Activated CD4-positive, alpha-beta T cell treated with anti-CD3 and anti-CD28 coated beads, Interleukin-2, amount 50 U/mL, for 1 hour (primary cell): ENCODE measurements around the gene STK36.
A peak's percentile ranks its signal among the peaks of the same experiment; 100 is the strongest.

Experiments used
- DNase-seq: peaks from one replicate; pipeline ENCODE4 v3.0.0-alpha.2; 2020

The STK36 gene

GRCh38 chr2:218671654-218672566 lies at the start of gene STK36, which contains the start of gene RNF25:
TSS of gene STK36 (plus strand) at chr2:218672086. CDS start at chr2:218672830, 744 bp downstream.
TSS of gene RNF25 (minus strand) at chr2:218672002. CDS start at chr2:218671970, 32 bp downstream.
- peak; percentile 78 for DNase-seq

GRCh38 chr2:218622606-218623365 lies 49.1 kb upstream of the STK36 start:
- no peak for DNase-seq

GRCh38 chr2:218623366-218623705 lies 48.5 kb upstream of the STK36 start:
- DNase-seq, result no peak

- DNase-seq, result no peak
Observed at GRCh38 chr2:218626369-218626768, 45.5 kb upstream of the STK36 start.

GRCh38 chr2:218627939-218628338 lies 43.9 kb upstream of the STK36 start:
- no peak for DNase-seq

GRCh38 chr2:218631837-218632236 lies 40.0 kb upstream of the STK36 start:
- no peak for DNase-seq

- no peak for DNase-seq
Observed at GRCh38 chr2:218635719-218636118, 36.2 kb upstream of the STK36 start.

- no peak for DNase-seq
Observed at GRCh38 chr2:218638372-218638771, 33.5 kb upstream of the STK36 start.

GRCh38 chr2:218642121-218642656 lies 29.7 kb upstream of the STK36 start:
- DNase-seq, result no peak

GRCh38 chr2:218642786-218643185 lies 29.1 kb upstream of the STK36 start:
- no peak for DNase-seq

GRCh38 chr2:218643751-218644310 lies 28.1 kb upstream of the STK36 start:
- DNase-seq, result no peak

GRCh38 chr2:218644721-218645120 lies 27.2 kb upstream of the STK36 start:
- DNase-seq, result no peak

GRCh38 chr2:218645126-218645525 lies 26.8 kb upstream of the STK36 start:
- no peak for DNase-seq

GRCh38 chr2:218648088-218648786 lies 23.6 kb upstream of the STK36 start:
- peak; percentile 48 for DNase-seq

- DNase-seq, result no peak
Observed at GRCh38 chr2:218648787-218649100, 23.1 kb upstream of the STK36 start.

GRCh38 chr2:218655751-218656150 lies 16.1 kb upstream of the STK36 start:
- DNase-seq, result no peak

- peak; percentile 28 for DNase-seq
Observed at GRCh38 chr2:218658671-218659257, 13.1 kb upstream of the STK36 start.

GRCh38 chr2:218659258-218659987 lies 12.5 kb upstream of the STK36 start, which contains the start of the genes BCS1L and ZNF142:
TSS of gene BCS1L (plus strand) at chr2:218659683. CDS start at chr2:218660988, 1,305 bp downstream.
TSS of gene ZNF142 (minus strand) at chr2:218659623. CDS start at chr2:218656429, 3,194 bp downstream.
- peak; percentile 93 for DNase-seq

- DNase-seq, result no peak
Observed at GRCh38 chr2:218659988-218660358, 11.9 kb upstream of the STK36 start.

- DNase-seq, result no peak
Observed at GRCh38 chr2:218662377-218662776, 9.5 kb upstream of the STK36 start.

- no peak for DNase-seq
Observed at GRCh38 chr2:218662827-218663226, 9.1 kb upstream of the STK36 start.

- no peak for DNase-seq
Observed at GRCh38 chr2:218663901-218664300, 8.0 kb upstream of the STK36 start.
